Measurements from ENCODE around the gene CYP2J2.

- TF ChIP-seq FOSL1 (IDR thresholded peaks at IDR 0.05; ENCODE audit: low read depth), result no peak
- TF ChIP-seq, protein P1, sequence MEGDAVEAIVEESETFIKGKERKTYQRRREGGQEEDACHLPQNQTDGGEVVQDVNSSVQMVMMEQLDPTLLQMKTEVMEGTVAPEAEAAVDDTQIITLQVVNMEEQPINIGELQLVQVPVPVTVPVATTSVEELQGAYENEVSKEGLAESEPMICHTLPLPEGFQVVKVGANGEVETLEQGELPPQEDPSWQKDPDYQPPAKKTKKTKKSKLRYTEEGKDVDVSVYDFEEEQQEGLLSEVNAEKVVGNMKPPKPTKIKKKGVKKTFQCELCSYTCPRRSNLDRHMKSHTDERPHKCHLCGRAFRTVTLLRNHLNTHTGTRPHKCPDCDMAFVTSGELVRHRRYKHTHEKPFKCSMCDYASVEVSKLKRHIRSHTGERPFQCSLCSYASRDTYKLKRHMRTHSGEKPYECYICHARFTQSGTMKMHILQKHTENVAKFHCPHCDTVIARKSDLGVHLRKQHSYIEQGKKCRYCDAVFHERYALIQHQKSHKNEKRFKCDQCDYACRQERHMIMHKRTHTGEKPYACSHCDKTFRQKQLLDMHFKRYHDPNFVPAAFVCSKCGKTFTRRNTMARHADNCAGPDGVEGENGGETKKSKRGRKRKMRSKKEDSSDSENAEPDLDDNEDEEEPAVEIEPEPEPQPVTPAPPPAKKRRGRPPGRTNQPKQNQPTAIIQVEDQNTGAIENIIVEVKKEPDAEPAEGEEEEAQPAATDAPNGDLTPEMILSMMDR (IDR thresholded peaks at IDR 0.05 in 2 of 3, conservative IDR thresholded peaks at IDR 0.05 in 1 of 3; ENCODE audit: borderline replicate concordance in 1 of 3, insufficient read depth in 1 of 3, low read depth in 2 of 3, low read length in 2 of 3), result no peak
- TF ChIP-seq, protein P2, sequence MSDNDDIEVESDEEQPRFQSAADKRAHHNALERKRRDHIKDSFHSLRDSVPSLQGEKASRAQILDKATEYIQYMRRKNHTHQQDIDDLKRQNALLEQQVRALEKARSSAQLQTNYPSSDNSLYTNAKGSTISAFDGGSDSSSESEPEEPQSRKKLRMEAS (IDR thresholded peaks at IDR 0.05), result no peak
- TF ChIP-seq POLR2AphosphoS5 (IDR thresholded peaks at IDR 0.05; ENCODE audit: low read depth, low read length), result no peak
- TF ChIP-seq YY1 (IDR thresholded peaks at IDR 0.05; ENCODE audit: extremely low read depth, insufficient replicate concordance, low read depth, low read length), result no peak
- TF ChIP-seq JUND (IDR thresholded peaks at IDR 0.05), result no peak
- TF ChIP-seq, protein P3, sequence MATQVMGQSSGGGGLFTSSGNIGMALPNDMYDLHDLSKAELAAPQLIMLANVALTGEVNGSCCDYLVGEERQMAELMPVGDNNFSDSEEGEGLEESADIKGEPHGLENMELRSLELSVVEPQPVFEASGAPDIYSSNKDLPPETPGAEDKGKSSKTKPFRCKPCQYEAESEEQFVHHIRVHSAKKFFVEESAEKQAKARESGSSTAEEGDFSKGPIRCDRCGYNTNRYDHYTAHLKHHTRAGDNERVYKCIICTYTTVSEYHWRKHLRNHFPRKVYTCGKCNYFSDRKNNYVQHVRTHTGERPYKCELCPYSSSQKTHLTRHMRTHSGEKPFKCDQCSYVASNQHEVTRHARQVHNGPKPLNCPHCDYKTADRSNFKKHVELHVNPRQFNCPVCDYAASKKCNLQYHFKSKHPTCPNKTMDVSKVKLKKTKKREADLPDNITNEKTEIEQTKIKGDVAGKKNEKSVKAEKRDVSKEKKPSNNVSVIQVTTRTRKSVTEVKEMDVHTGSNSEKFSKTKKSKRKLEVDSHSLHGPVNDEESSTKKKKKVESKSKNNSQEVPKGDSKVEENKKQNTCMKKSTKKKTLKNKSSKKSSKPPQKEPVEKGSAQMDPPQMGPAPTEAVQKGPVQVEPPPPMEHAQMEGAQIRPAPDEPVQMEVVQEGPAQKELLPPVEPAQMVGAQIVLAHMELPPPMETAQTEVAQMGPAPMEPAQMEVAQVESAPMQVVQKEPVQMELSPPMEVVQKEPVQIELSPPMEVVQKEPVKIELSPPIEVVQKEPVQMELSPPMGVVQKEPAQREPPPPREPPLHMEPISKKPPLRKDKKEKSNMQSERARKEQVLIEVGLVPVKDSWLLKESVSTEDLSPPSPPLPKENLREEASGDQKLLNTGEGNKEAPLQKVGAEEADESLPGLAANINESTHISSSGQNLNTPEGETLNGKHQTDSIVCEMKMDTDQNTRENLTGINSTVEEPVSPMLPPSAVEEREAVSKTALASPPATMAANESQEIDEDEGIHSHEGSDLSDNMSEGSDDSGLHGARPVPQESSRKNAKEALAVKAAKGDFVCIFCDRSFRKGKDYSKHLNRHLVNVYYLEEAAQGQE (IDR thresholded peaks at IDR 0.05; ENCODE audit: low read depth), result no peak
- no peak for TF ChIP-seq SRF (IDR thresholded peaks at IDR 0.05; ENCODE audit: low read depth)
- no peak for TF ChIP-seq POLR2A (IDR thresholded peaks at IDR 0.05; ENCODE audit: borderline replicate concordance, extremely low read depth, insufficient read depth, insufficient read length)
- TF ChIP-seq CBX3 (IDR thresholded peaks at IDR 0.05; ENCODE audit: low read depth), result no peak
- no peak for TF ChIP-seq EZH2 (IDR thresholded peaks at IDR 0.05)
- TF ChIP-seq EZH2phosphoT487 (IDR thresholded peaks at IDR 0.05; ENCODE audit: borderline replicate concordance), result no peak
- no peak for TF ChIP-seq SIN3A (IDR thresholded peaks at IDR 0.05; ENCODE audit: low read depth)
Observed at GRCh38 chr1:59927213-59927612, 640 bp upstream of the CYP2J2 start.
